Measurements from ENCODE around the gene DLG2.
A peak's percentile ranks its signal among the peaks of the same experiment; 100 is the strongest.

Gene DLG2

DNA sequence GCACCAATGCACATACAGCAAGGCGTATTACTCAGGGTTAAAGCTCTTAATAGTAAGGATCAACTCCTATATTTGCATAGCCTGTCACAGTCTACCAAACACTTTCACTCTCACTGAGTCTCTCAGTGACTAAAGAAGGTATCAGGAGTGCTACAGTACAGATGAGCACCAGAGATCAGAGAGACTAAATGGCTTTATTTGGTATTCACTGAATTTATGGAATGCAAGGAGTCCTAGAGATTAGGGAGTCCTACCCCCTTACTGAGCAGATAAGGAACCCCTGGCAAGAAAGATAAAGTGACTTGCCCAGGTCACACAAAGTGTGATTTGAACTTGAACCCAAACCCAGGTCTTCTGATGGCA, 1944.6 kb downstream of the DLG2 start:
- no peak for DNase-seq

DNA sequence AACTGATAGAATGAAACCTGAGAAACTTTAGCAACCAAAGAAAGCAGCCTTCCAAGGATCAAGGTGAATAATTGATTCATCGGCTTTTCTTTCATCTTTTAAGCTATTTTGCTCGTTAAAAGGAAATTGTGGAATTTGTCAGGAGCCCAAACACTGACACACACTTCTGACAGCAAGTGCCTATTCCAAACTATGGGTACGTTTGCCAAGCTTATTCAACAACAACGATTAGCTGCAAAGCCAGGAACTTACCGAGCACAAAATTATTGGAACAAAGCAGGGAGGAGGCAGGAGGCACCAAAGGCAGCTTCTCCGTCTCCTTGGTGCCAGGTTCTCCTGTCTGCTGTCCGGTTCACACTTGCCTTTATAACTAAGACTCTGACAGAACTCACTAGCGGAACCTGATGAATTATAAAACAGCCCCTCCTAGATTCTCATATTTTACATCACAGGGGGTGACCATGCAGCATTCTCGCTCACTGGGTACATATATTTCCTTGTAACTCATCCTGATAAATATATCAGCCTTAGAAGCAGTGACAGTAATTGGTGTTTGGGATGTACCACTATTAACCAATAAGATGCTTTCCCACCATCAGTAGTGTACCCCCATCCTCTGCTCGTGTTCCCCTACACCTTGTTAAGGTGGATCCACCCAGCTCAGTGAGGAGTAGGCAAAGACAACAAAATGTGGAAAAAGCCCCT, 1945.1 kb downstream of the DLG2 start:
- DNase-seq, result no peak

DNA sequence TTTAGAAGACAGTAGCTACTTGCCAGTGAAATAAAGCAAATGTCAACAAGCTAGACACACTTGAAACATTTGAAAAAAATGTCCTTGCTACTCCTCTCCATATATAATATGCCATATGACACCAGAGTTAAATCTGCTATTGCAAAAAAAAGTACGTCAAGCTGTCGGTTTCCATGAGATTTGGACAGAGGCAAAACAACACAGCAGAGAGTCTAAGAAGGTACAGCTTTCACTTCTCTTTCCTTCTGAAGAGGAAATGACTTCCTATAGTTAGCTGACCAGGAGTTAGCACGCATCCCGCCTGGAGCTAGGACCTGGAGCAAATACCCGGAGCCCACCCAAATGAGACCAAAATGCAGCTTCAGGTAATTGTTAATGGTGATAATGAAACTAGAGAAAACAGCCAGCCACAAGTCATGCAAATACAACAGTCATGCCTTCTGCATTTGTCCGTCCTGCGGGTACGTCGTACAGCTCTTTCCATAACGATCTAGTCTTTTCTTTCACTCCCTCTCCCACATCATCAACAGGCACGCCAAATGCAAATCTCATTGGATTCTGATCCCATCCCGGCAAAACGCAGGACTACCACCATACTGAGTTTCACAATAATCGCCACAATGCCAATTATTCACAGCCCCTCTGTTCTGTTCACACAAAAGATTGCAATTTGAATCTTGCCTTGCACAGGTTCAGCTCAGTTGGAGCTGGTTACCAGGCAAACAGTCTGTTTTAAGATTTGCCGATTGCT, 1945.9 kb downstream of the DLG2 start:
- no peak for DNase-seq

DNA sequence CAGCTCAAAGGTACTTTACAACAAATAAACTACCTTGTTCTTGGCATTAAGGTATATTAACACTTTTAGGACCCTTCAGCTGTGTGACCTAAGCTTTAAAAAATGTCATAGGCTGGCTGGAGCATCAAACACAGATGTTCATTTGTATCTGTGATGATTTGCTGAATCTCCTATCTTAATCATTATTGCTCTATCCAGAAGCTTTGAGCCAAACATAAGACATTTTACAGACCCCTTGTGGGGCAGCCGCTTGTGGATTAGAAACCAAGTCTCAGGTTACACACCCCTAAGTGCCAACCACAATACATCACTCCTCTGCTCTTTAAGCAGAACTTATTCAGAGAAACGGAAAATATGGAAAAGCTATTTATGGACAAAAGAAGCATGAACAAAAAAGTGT, 1946.8 kb downstream of the DLG2 start:
- DNase-seq, result no peak

DNA sequence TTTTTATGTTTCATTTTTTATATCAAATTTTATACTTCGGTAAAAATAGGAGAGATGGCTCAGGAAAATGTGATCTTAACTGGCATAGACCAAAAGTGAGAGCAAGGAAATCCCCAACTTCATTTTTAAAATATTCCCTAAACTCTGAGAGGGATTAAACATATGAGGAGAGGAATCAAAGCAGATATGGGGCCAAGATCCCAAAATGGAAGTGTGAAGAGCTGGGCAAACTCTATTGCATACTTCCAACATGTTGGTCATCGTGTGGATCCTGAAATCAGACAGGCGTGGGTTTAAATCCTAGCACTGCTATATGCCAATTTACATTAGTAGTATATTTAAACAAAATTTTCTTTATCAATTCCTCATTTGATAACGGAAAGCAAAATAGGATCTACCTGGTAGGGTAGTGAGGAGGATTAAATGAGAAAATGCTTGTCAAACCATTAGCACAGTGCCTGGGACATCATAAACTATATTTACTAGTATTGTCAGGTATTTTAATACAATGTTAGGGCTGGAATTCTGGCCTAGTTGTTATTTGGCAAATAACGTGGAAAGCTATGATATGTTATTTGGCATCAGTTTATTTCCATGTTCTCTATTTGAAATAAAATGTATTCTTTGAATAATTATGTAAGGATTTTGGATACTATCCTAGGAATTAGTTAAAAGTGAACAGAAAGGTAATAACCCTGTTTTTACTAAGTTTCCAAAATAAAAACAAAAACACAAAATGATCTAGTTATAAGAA, 1948.1 kb downstream of the DLG2 start:
- DNase-seq, result no peak

DNA sequence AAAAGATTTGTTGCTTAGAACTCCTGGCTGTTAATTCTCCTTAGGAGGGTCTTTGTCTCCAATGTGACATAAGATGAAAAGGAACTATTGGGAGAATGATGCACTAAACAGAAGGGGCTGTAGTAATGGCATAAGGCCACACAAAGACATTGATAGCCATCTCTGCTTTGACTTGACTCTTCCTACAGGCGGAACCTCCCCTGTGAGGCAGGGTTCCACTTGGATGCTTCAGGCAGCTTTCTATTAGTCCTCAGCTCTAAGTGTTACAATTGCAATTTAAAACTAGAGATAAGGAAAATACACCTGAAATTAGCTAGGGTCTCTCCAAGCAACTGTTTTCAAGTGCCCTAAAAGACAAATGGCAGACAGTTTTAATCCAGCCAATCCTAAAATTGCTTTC, 1949.4 kb downstream of the DLG2 start:
- DNase-seq, result no peak

DNA sequence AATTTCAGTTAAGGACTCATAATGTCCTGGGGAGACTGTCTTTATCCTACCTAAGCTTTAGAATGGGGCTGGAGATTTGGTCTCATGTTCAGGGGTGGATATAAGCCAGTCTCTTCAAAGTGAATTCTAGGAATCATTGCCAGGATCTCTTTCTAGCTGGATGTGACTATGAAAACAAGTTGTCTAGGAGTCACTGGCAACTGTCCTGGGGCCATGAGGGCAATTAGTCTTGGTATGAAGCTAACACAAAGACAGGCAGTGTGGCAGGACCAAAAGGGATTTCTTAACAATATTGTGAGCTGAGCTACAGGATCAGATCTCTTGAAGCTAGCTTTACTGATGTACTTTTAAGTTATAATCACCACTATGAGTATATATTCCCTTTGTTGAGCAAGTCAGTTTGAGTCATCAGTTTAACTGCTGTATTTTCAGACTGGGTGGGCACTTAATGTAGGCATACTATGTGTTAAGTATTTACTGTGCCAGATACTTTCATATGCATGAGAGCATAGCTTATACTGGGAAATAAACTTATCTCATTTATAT, 1951.0 kb downstream of the DLG2 start:
- no peak for DNase-seq

DNA sequence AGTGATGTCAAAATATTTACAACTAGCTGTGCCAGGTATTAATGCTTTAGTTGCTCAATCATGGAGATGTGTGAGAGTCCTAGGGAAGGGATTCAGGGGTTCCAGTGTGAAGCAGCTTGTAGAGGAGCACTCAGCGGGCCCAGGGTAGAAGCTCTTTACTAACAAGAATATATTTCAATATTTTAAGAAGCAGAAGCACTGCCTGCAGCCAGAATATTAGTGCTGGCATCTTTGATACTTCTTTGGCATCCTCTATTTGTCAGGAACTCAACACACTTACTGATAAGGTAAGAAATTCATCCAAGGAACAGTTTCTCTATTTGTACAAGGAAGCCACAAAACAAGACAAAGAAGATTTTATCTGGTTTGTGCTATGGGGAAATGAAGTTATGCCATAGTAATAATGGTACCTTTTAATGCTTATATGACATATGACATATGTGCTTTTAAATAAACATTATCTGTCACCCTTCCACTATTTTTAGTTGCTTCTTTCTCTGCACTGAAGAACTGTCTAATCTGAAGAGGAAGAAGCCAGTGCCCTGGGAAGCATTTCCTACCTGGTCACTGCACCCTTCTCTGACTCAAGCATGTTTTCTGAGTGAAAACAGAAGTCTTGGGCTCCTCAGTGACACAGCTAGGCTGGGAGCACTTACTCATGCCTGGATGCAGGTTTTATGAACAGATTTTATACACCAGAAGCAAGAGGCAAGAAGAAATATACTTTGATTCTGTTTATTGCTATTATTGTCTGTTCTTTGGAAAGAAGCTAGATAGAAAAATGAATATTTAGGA, 1952.8 kb downstream of the DLG2 start:
- no peak for DNase-seq

DNA sequence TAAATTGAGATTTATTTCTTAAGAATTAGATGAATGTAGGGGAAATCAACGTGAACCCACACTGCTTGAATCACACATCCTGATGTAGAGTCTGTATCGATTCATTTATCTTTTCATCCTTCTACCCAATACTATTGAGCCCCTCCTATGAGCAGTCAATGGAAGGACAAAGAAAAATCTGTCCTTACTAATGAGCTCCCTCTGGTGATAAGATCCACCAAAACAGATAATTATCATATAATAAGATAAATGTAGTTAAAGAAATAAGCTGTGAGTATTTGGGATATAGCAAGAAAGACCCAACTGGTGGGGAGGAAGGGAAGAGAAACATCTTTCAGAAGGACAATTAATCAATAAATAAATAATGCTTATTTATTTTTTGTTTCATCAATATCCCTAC, 1955.9 kb downstream of the DLG2 start:
- DNase-seq, result peak; percentile 22

DNA sequence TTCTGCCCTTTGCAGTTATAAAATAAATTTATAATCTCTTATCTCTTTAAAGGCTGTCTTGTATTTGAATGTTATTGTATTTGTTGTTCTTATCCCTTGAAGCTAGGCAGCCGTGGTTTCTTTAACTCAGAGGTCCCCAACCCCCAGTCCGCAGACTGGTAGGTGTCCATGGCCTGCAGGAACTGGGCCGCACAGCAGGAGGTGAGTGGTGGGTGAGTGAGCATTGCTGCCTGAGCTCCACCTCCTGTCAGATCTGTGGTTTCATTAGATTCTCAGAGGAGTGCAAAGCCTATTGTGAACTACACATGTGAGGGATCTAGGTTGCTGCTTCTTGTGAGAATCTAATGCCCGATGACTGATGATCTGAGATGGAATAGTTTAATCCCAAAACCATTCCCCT, 1961.0 kb downstream of the DLG2 start:
- no peak for DNase-seq

DNA sequence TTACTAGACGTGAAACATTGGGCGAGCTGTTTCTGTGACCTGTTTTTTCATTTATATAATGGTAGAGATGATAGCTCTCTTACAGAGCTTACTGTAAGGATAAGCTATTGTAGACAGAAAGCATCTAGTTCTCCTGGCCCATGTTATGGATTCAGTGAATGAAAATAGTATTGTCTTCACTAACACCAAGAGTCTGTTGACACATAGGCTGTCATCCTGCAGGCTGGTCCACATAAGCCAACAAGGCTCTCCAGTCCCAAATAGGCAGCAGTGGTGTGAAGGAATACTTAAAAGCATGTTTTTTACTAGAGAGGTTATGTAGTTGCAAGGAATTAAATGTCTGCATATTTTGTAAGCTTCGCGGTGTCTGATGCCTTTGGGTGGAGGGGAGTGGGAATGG, 1963.2 kb downstream of the DLG2 start:
- DNase-seq, result no peak

DNA sequence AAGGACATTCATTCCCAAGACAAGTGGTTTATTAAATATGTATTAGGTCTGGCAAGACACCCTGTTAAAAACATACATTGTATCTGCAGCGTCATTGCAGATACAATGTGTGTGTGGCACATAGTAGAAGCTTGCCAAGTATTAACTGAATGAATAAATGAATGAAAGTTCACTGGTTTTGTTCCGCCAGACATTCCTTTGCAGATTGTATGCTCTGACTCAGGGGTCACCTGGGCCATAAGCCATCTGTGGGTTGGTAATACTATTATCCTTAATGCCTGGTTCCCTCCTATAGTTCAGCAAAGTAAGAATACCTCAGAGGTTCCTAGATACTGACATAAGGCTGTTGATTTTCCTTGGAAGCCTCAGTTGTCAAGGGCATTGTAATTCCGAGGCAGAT, 1963.7 kb downstream of the DLG2 start:
- DNase-seq, result no peak

DNA sequence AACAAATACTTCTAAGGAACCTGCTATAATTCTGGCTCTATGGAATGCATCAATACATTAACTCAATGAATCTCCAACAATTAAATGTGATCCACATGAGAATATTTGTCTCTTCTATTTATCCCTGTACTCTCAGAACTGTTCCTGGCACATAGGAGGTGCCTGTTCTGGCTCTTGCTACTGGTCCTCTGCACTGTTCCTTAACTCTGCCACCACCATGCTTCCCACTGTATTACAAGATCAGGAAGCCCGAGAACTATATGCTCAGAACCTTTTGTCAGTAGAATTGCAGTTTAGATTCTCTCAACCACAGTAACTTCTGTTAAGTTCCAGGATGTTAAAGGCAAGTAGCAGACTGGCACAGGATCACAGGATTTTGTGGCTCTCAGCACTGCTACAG, 1964.7 kb downstream of the DLG2 start:
- no peak for DNase-seq

DNA sequence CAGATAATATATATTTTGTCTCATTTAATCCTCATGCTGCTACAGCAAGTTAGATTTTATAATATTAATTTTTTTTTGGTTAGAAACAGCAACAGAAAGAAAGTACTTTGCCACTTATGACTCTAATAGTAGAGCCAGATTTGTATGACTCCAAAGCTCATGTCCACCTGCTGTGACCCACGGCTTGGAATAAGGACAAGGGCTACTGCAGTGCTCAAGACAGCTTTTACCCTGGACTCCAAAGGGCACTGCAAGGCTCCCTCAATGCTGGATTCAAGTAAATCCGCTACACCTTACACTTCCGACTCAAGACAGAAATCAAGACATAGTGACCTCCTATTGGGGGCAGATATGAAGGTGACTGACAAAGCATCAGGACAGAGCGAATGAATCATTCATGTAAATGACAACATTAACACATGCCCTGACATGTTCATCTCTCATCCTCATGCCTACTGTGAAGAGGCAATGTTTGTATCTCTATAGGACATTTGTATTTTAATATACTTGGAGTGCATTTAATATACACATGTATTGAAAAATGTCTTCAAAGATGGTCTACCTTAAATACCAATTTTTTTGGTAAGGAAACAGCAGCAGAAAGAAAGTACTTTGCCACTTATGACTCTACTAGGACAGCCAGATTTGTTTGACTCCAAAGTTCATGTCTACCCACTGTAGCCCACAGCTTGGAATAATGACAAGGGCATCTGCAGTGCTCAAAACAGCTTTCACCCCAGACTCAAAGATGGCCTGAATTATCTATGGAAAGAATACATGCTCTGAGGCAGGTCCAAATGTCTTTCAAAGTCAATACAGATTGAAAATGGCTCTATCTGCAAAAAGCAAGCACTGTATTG, 1965.4 kb downstream of the DLG2 start:
- no peak for DNase-seq

DNA sequence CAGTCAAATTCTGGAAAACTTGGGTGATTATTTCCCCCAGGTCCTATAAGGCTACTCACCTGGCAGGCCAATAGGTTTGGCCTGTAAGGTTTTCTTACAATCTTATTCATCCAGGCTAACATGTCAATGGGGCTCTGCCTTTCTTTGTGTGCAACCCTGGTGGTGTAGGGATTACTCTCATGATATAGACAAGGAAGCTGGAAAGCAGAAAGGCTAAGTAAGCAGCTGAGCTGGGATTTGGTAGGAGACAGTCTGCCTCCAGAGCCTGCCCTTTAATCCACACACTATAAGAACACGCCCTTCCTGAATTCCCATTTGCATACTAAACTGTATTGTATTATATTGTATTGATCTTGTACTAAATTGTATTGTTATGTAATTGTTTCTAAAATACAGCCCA, 1967.7 kb downstream of the DLG2 start:
- DNase-seq, result no peak

DNA sequence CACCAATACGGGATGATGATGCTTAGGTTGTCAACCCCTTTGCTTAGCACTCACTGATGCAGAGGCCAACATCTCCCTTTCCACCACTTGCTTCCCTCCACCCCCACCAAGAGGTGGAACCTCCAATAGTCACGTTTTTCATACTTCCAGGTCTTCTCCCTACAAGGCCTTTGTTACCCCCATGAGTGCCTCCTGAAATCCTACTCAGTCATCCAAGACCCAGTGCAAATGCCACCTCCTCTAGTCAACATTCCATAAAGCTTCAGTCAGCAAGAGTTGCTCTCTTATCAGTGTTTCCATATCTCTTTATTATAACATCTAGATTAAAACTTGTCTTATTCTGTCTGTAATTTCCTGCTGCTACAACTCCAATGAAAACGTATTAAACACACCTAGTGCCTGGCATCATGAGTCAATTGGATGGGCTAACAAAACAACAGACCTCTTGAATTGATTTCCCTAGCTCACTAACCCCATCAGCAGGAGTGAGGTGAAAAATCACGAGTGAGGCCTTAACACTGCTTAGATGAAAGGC, 1970.3 kb downstream of the DLG2 start:
- no peak for DNase-seq

DNA sequence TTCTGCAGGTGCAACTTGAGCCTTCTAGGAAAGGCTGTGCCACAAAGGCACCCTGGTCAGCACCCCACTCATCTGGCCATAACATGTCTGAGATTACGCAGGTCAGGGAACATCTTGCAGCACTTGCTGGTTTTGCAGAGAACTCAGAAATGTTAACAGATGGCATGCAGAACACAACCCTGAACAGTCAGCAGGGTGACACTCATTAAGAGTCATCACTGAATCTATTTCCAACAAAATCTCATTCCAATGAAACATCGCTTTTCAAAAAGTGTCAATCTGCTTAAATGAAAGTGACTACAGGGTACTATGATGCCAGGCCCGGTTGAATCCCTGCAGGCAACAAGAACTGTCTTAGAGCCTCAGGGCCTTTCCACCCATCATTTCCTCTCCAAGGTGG, 1971.2 kb downstream of the DLG2 start:
- DNase-seq, result no peak

DNA sequence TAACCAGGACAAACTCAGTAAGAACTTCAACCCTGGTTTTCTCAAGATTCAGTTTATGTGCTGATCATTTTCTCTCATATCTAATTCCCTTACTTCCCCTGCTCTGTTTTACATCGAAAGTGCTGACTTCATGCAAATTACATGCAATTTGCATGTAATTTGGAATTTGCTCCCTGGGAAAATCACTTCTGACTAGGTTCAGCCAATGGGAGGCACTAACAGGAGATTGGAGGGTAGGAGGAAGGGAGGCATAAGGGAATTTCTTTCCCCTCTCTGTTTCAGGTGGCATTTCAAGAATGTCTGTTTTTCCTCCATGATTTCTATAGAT, 1977.7 kb downstream of the DLG2 start:
- DNase-seq, result no peak

DNA sequence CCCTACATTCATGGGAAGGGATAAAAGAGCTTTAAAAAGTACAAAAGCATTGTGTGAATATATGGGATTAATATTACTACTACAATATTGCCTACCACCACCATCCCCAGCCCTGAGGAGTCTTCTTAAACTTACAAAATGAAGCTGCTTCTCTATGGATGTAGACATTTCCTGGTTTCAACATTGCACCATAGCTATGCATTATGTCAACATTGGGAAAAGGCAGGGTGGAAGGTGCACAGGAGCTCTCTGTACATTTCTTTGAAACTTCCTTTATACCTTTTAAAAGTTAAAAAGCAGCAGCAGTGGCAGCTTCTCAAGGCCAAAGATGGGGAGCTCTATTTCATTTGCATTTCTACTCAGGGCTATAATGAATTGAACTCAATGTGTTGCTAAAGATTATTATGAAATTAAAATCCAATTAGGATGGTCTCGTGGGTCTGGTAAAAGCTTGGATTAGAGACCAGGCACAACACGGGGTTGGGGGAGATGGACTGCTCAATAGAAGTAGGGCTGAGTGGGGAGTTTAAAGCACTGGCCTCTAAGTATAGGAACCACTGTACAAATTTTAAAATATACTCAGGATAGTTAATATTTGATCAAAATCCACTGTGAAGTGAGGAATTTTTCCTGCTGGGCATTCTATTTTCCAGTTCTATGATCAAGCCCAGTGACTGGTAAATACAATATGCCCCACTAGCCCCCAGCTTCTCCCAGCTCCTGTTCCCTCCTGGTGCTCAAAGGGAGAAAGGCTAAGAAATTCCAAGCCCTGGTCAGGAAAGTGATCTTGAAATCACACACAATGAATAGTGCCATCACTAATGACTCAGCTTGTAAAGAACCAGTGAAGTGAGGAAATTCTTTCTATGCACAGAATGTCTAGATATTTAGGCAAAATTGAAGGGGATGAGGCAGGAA, 1978.3 kb downstream of the DLG2 start:
- DNase-seq, result no peak

DNA sequence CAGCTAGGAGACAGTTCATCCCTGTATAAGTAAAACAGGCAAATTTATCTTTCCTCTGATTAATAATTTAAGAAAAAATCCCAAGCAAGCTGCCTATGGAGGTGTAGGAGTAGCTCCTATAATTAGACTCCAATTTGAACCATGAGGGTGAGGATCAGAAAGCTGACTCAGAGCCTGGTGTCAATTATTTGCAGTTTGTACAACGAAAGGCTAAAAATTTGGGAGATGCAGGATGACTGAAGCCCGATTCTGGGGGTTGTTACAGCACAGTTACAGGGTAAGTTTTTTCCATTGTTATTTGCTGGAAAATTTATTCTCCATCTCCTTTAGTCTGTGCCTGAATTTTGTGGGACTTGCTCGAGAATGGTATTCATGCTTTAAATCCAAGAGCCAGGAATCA, 1981.6 kb downstream of the DLG2 start:
- DNase-seq, result no peak

DNA sequence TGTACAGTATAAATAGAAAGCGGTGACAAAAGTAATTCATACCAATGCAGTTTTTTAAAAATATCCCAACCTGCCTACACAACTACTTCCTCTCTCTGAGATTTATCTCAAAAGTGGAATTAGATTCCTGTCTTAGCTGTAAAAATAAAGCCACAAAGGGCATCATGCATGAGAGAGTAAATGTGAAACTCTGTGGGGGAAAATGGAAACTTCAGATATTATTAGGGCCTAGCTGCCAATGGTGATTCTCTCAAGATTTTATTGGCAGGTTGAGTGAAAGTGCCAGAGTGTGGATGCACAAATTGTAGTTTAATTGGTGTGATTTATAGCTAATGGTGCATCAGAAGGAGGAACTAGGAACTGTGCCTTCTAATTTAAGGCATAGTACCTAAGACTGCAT, 1984.0 kb downstream of the DLG2 start:
- no peak for DNase-seq

Measured in midbrain (tissue), 1 donor.